ENCODE results near the gene LAMA3.

LAMA3 gene

GRCh38 chr18:23682045-23682444 lies 7.2 kb upstream of the LAMA3 start:
- Histone ChIP-seq H3K9me3 (ENCODE audit: insufficient read depth, low read length, severe bottlenecking) (no peaks in the 10 kb centered on the region), H3K36me3 (ENCODE audit: insufficient read depth, low read length) (no peaks in the 10 kb centered on the region), H2AFZ (ENCODE audit: low read depth, low read length) (no peak overlapping the region), H3K9ac (ENCODE audit: low read depth, low read length) (no peak overlapping the region), H3K79me2 (ENCODE audit: insufficient read depth, low read length) (no peaks in the 10 kb centered on the region), H3K4me3 (ENCODE audit: low read depth in 1 of 2, low read length in 2 of 2) (no peak overlapping the region), H3K4me2 (ENCODE audit: insufficient read depth, low read length) (no peak overlapping the region), H3K27ac (ENCODE audit: low read length) (no peak overlapping the region), H4K20me1 (ENCODE audit: insufficient read depth, low read length) (no peaks in the 10 kb centered on the region), H3K27me3 (ENCODE audit: insufficient read depth, low read length, poor library complexity) (peaks cover under 1% of the 10 kb centered on the region), H3K4me1 (ENCODE audit: insufficient read depth, low read length) (no peaks in the 10 kb centered on the region)
- ATAC-seq (ENCODE audit: insufficient read depth, low read depth), result no peak
- no peak for DNase-seq
- TF ChIP-seq EZH2 (IDR thresholded peaks at IDR 0.05; ENCODE audit: borderline replicate concordance, low read depth, low read length, severe bottlenecking), result no peak
- TF ChIP-seq CTCF (IDR thresholded peaks at IDR 0.05; ENCODE audit: borderline replicate concordance, extremely low read depth, low read length, poor library complexity, severe bottlenecking), result no peak

GRCh38 chr18:23682472-23682871 lies 6.8 kb upstream of the LAMA3 start:
- Histone ChIP-seq H3K9ac (ENCODE audit: low read depth, low read length) (no peak overlapping the region), H3K79me2 (ENCODE audit: insufficient read depth, low read length) (no peaks in the 10 kb centered on the region), H3K4me1 (ENCODE audit: insufficient read depth, low read length) (no peaks in the 10 kb centered on the region), H3K27ac (ENCODE audit: low read length) (no peak overlapping the region), H4K20me1 (ENCODE audit: insufficient read depth, low read length) (no peaks in the 10 kb centered on the region), H3K4me3 (ENCODE audit: low read depth in 1 of 2, low read length in 2 of 2) (no peak overlapping the region), H3K9me3 (ENCODE audit: insufficient read depth, low read length, severe bottlenecking) (no peaks in the 10 kb centered on the region), H3K27me3 (ENCODE audit: insufficient read depth, low read length, poor library complexity) (no peaks in the 10 kb centered on the region), H3K36me3 (ENCODE audit: insufficient read depth, low read length) (no peaks in the 10 kb centered on the region), H3K4me2 (ENCODE audit: insufficient read depth, low read length) (no peak overlapping the region), H2AFZ (ENCODE audit: low read depth, low read length) (no peak overlapping the region)
- DNase-seq, result no peak
- ATAC-seq (ENCODE audit: insufficient read depth, low read depth), result no peak
- no peak for TF ChIP-seq CTCF (IDR thresholded peaks at IDR 0.05; ENCODE audit: borderline replicate concordance, extremely low read depth, low read length, poor library complexity, severe bottlenecking)
- TF ChIP-seq EZH2 (IDR thresholded peaks at IDR 0.05; ENCODE audit: borderline replicate concordance, low read depth, low read length, severe bottlenecking), result no peak

GRCh38 chr18:23683155-23683554 lies 6.1 kb upstream of the LAMA3 start:
- DNase-seq, result no peak
- Histone ChIP-seq H3K79me2 (ENCODE audit: insufficient read depth, low read length) (no peaks in the 10 kb centered on the region), H3K27ac (ENCODE audit: low read length) (no peak overlapping the region), H3K4me2 (ENCODE audit: insufficient read depth, low read length) (no peak overlapping the region), H3K9me3 (ENCODE audit: insufficient read depth, low read length, severe bottlenecking) (no peaks in the 10 kb centered on the region), H2AFZ (ENCODE audit: low read depth, low read length) (no peak overlapping the region), H3K36me3 (ENCODE audit: insufficient read depth, low read length) (no peaks in the 10 kb centered on the region), H4K20me1 (ENCODE audit: insufficient read depth, low read length) (no peaks in the 10 kb centered on the region), H3K9ac (ENCODE audit: low read depth, low read length) (no peak overlapping the region), H3K4me3 (ENCODE audit: low read depth in 1 of 2, low read length in 2 of 2) (no peak overlapping the region), H3K27me3 (ENCODE audit: insufficient read depth, low read length, poor library complexity) (no peaks in the 10 kb centered on the region), H3K4me1 (ENCODE audit: insufficient read depth, low read length) (no peaks in the 10 kb centered on the region)
- no peak for ATAC-seq (ENCODE audit: insufficient read depth, low read depth)
- TF ChIP-seq CTCF (IDR thresholded peaks at IDR 0.05; ENCODE audit: borderline replicate concordance, extremely low read depth, low read length, poor library complexity, severe bottlenecking), result no peak

GRCh38 chr18:23683671-23684070 lies 5.6 kb upstream of the LAMA3 start:
- H3K9ac ChIP-seq (ENCODE audit: low read depth, low read length), result no peak overlapping the region
- no peaks in the 10 kb centered on the region for H3K79me2 ChIP-seq (ENCODE audit: insufficient read depth, low read length)

More at GRCh38 chr18:23683671-23684070, 5.6 kb upstream of the LAMA3 start:
- no peaks in the 10 kb centered on the region for H3K36me3 ChIP-seq (ENCODE audit: insufficient read depth, low read length)
- TF ChIP-seq EZH2 (IDR thresholded peaks at IDR 0.05; ENCODE audit: borderline replicate concordance, low read depth, low read length, severe bottlenecking) (no peak), CTCF (IDR thresholded peaks at IDR 0.05; ENCODE audit: borderline replicate concordance, extremely low read depth, low read length, poor library complexity, severe bottlenecking) (no peak)
- no peak for DNase-seq
- H3K9me3 ChIP-seq (ENCODE audit: insufficient read depth, low read length, severe bottlenecking), result no peaks in the 10 kb centered on the region
- no peaks in the 10 kb centered on the region for H3K4me1 ChIP-seq (ENCODE audit: insufficient read depth, low read length)
- H3K27ac ChIP-seq (ENCODE audit: low read length), result no peak overlapping the region
- H3K27me3 ChIP-seq (ENCODE audit: insufficient read depth, low read length, poor library complexity), result no peaks in the 10 kb centered on the region
- no peak overlapping the region for H3K4me2 ChIP-seq (ENCODE audit: insufficient read depth, low read length)
- no peaks in the 10 kb centered on the region for H4K20me1 ChIP-seq (ENCODE audit: insufficient read depth, low read length)
- no peak for ATAC-seq (ENCODE audit: insufficient read depth, low read depth)
- H2AFZ ChIP-seq (ENCODE audit: low read depth, low read length), result no peak overlapping the region
- no peak overlapping the region for H3K4me3 ChIP-seq (ENCODE audit: low read depth in 1 of 2, low read length in 2 of 2)

Measured in DND-41 (cell line).